GM19193 (cell line): Measurements from ENCODE around the gene PTEN.

Source experiments
- POLR2A ChIP-seq: IDR thresholded peaks from 4 replicates; pipeline ENCODE4 v1.6.1; 2011; ENCODE audit not compliant: insufficient read depth, insufficient read length; ENCODE audit errors: extremely low read depth

The PTEN gene

DNA sequence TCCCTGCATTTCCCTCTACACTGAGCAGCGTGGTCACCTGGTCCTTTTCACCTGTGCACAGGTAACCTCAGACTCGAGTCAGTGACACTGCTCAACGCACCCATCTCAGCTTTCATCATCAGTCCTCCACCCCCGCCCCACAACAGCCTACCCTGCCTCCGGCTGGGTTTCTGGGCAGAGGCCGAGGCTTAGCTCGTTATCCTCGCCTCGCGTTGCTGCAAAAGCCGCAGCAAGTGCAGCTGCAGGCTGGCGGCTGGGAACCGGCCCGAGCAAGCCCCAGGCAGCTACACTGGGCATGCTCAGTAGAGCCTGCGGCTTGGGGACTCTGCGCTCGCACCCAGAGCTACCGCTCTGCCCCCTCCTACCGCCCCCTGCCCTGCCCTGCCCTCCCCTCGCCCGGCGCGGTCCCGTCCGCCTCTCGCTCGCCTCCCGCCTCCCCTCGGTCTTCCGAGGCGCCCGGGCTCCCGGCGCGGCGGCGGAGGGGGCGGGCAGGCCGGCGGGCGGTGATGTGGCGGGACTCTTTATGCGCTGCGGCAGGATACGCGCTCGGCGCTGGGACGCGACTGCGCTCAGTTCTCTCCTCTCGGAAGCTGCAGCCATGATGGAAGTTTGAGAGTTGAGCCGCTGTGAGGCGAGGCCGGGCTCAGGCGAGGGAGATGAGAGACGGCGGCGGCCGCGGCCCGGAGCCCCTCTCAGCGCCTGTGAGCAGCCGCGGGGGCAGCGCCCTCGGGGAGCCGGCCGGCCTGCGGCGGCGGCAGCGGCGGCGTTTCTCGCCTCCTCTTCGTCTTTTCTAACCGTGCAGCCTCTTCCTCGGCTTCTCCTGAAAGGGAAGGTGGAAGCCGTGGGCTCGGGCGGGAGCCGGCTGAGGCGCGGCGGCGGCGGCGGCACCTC is at the start of gene PTEN, which contains the start of gene KLLN:
Gene PTEN (plus strand): TSS at position 573 of the 891 bp plus-strand sequence. CDS start 845 bp downstream, outside the sequence.
Gene KLLN (minus strand): TSS at position 481 of the 891 bp plus-strand sequence. CDS start 1,046 bp downstream, outside the sequence.
- peak; percentile 86 for TF ChIP-seq POLR2A

DNA sequence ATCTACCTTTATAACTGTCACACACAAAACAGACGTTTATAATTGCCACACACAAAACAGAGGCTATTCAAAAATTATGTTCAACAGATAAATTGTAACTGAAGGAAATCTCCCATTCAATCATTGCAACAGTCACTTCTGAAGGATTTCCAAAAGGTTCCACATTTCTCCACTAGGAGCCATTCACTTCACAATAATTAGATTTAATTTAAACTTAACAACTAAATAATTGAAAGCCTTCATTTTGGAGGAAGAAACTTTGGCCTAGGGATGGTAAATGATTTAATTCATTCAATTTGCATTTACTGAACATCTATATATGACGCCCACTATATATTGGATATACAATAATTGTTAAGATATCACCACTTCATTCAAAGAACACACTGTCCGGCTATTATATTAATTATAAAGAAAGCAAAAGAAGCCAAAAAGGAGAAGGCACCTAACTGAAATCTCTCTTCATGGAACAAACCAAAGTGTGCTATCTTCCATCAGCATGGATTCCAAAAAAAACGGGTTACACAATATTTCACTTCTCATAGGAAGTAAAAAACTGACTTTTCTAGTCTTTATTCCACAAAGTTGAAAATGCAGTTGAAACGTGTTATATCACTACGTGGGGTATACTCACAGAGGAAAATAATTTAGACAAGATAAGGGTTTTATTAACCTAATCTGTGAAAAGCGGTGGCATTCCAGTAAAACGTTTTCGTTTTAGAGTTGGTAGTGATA is 47.1 kb upstream of the PTEN start:
- no peak for TF ChIP-seq POLR2A

DNA sequence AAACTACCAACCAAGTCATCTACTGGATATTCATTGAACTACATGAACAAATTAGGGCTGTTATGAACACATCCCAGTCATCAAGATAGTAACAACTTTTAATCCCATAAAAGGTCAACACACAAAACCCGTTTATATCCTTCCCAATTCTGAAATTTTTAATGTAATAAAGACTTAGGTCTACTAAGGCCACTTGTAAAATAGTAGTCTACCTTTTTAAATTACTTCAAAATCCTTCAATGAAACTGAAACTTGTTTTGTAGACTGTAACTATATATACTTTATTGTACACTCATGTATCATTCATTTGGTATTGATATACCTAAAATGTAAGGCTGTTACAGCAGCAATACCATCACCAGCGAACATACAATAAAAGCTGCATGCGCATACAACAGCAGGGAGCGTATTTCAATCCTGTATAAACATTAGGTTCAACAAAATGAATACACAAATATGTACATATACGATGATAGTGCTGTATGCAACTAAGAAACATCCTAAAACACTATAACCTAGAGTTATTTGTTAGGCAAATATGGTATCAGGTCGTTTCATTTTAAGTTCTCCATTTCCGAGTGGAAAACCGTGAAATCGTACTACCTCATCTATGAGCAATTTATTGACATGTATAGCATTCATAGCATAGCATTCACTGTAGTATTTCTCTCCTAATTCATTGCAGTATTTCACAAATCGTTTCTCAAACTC is 46.4 kb upstream of the PTEN start:
- no peak for TF ChIP-seq POLR2A

DNA sequence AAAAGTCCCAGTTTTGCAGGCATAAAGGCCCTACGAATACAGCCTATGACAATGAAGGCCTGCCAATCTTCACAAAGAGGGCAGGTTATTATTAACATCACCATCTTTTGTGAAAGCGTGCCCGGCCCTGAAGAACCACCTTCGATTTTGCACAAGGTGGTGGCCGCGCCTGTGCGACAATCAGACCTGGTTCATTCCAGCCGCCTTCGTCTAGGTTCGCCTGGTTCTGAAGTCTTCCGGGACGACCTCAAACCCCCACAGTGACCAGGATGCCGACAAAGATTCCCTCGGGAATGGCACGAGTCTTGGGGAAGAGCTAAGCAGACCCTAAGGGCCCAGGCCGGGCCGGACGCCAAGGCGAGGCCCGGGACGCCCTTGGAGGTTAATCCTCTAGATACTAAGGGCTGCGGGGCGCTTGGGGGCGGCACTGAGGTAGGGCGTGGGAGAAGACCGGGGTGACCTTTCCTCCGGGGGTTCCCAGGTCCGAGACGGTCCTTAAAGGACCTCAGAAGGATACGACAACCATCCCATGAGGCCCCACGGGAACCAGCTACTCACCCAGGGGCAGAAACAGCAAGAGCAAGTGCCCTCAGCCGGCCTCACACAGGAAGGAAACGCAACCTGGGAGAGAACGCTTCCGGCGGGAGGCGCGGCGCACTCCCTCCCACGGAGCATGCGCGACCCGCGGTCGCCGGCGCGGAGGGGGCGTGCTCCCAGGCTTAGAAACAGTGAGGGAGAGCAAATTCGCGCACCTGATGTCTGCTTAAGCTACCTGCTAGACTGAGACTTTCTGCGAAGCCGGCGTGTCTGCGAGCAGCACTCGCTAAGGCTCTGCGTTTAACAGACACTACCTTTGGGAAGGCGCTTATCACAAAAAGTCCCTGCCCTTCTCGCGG is 45.6 kb upstream of the PTEN start, which contains the start of gene ATAD1:
Gene ATAD1 (minus strand): TSS at position 618 of the 896 bp plus-strand sequence. CDS start 3,627 bp downstream, outside the sequence.
- TF ChIP-seq POLR2A, result peak; percentile 85

DNA sequence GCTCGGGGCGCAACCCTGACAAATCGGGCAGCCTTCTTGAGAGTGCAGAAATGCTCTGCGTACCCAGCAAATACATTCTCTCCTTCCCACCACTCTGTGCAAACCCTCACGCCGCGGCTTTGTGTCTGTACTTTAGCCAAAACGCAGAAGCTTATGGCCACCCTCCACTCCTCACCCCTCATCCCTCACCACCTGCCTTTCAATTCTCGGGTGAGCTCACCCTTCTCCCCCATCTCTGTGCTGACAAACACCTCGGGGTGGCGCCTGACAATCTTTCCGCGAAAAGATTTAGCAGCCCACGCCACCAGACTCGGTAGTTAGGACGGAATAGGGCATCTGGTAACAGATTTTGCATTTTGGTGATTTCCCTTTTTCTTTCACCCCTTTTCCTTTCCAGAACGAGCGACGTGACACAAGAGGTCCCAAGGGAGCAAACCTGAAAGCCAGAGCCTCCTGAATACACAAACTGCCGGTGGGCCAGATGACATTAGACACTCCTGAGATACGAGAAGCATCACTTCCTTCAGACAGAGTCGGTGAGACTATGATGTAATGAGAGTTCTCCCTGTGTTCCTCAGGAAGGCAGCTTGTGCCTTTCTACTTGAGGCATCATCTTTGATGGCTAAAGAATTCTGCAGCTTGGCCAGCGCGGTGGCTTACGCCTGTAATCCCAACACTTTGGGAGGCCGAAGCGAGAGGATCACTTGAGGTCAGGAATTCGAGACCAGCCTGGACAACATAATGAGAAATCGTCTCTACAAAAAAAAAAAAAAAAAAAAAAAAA is 44.7 kb upstream of the PTEN start:
- no peak for TF ChIP-seq POLR2A

DNA sequence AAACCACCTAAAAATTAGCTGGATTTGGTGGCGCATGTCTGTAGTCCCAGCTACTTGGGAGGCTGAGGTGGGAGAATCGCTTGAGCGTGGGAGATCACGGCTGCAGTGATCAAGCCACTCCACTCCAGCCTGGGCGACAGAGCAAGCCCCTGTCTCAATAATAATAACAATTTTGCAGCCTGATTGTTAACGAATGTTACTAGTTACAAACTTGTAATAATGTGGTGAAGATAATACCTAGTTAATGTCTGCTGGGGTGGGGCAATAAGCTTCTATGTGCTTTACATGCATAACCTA is 44.2 kb upstream of the PTEN start:
- no peak for TF ChIP-seq POLR2A

DNA sequence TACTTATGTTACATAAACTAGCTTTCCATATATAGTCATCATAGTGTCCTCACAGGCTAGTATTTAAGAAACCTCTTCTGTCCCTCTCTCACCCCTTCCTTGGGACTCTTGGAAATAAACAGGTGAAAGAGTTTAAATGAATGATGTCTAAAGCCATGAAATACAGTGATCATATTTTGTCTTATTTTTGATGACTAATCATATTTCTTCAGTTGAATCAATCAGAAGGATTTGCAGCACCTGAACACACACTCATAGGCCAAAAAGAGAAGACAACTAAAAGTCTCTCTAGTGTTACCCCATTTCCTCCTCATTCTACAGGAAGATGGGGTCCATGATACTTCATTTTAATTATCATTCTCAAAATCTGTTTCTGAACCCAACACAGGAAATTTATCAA is 36.8 kb upstream of the PTEN start:
- TF ChIP-seq POLR2A, result no peak

DNA sequence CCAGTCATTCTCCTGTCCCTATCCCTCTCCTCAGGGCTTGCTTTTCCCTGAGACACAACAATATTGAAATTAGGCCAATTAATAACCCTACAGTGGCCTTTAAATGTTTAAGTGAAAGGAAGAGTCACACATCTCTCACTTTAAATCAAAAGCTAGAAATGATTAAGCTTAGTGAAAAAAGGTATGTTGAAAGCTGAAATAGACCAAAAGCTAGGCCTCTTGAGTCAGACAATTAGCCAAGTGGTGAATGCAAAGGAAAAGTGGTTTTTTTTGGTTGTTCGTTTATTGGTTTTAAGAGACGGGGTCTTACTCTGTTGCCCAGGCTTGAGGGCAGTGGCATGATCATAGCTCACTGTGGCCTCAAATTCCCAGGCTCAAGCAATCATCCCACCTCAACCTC is 35.7 kb upstream of the PTEN start:
- TF ChIP-seq POLR2A, result no peak

DNA sequence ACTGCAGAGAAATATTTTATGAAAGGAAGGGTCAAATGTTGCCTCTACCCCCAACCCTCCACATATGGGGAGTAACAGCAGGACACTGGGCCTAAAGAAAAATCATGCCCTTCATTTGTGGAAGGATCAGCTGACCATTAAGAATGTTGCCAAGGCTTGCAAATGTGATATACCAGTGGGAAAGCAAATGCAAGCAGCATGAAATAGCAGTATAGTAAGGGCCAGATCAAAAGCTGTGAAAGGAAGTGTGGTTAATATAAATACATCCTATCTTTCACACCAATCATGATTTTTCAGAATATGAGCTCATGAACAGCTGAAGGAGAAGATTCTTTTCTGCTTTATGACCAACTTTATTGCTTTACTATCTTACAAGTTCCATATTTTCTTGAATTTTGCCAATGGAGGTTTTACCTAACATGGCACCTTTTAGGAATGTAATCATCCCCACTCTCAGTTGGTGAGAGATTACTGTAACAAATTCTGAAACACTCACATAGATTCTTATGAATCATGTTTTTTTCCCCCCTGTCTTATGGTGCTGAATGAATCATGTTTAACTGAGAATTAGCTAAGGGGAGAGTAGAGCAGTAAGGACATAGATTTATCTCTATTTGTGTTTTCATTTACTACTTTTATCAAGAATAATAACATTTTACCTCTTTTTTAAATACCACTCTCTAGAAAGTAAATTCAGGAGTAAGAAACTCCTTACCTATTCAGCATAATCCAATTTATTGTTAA is 33.3 kb upstream of the PTEN start:
- TF ChIP-seq POLR2A, result no peak

DNA sequence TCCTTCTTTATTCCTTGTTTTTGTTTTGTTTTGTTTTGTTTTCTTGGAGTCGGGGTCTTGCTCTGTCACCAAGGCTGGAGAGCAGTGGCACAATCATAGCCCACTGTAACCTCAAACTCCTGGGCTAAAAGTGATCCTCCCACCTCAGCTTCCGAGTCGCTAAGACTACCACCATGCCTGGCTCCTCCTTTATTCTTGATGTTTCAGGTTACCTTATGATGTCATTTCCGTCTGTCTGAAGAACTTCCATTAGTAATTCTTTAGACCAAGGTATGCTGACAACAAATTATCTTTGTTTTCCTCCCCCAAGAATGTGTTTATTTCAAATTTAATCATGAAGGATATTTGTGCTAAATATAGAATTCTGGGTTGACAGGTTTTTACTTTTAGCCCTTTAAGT is 27.3 kb upstream of the PTEN start:
- TF ChIP-seq POLR2A, result no peak

DNA sequence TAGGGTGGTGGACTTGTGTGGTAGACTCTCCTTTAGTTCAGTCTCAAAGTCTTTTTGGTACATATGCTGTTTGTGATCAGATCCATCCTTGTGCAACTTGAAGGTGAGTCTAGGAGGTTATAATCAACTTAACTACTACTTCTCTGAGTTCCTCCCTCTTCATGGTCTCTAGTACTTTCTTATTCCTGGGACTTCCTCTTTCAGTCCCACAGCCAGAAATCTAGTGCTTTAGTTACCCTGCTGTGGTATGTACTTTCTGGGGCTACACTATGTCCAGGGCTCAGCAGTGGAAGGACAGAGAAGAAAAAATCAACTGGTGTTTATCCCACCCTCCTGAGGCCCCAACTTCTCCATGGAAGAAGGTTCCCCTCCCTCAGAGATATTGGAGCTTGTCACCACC is 26.0 kb upstream of the PTEN start:
- TF ChIP-seq POLR2A, result no peak

DNA sequence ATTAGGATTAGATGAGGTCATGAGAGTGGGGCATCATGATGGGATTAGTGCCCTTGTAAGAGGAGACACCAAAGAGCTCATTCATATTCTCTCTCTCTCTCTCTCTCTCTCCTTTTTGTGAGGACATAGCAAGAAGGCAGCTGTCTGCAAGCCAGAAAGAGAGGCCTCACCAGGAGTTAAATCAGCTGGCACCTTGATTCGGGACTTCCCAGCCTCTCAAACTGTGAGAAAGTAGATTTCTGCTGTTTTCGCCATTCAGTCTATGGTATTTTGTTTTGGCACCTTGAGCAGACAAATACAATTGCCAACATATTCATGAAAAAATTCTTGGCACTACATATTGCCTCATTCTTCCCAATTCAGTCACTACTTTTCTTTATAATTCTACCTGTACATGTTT is 24.8 kb upstream of the PTEN start:
- no peak for TF ChIP-seq POLR2A

DNA sequence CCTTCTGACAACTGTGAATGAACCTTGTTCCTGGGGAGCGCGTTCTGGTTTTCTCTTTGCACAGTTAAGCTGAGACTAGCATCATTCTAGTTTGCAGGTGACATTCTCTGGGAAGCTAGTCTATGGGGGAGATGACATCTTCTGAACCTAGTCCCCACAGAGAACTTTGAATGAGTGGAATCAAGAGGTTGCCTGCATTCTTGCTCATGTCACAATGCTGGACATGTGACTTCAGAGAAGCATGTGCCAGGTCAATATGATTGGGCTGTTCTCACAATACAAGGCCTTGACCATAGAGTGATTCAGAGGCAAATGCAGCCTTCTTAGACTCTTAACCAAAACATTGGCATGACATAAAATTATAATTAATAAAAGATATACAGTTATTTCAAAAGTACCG is 22.2 kb upstream of the PTEN start:
- no peak for TF ChIP-seq POLR2A
